Measurements from ENCODE around the gene BCAR1.
"Not testable (repeated sequence)": the region's sequence is repeated elsewhere in the genome, so short reads cannot be mapped to it uniquely, and the experiment has no call there.

Gene BCAR1

GRCh38 chr16:75223129-75223528, 28.3 kb downstream of the BCAR1 start:
- H3K9ac ChIP-seq (ENCODE audit: low read depth in 1 of 2, low read length in 2 of 2); H3K4me3 ChIP-seq (ENCODE audit: low read depth in 1 of 2, low read length in 2 of 2); H3K27me3 ChIP-seq (ENCODE audit: control insufficient read depth in 1 of 2, insufficient read depth in 2 of 2, low read length in 2 of 2); H3K36me3 ChIP-seq (ENCODE audit: control insufficient read depth in 1 of 2, insufficient read depth in 2 of 2, low read length in 2 of 2); H3K27ac ChIP-seq (ENCODE audit: low read depth, low read length); H3K4me1 ChIP-seq (ENCODE audit: control insufficient read depth in 1 of 2, insufficient read depth in 2 of 2, low read length in 2 of 2); H3K9me3 ChIP-seq (ENCODE audit: control insufficient read depth in 1 of 2, low read length in 2 of 2): not testable (repeated sequence)

GRCh38 chr16:75222271-75222783, 29.1 kb downstream of the BCAR1 start:
- Histone ChIP-seq H3K9ac (ENCODE audit: low read depth in 1 of 2, low read length in 2 of 2) (no peak overlapping the region), H3K4me1 (ENCODE audit: control insufficient read depth in 1 of 2, insufficient read depth in 2 of 2, low read length in 2 of 2) (no peaks in the 10 kb centered on the region), H3K4me3 (ENCODE audit: low read depth in 1 of 2, low read length in 2 of 2) (no peak overlapping the region), H3K27ac (ENCODE audit: low read depth, low read length) (no peak overlapping the region), H3K36me3 (ENCODE audit: control insufficient read depth in 1 of 2, insufficient read depth in 2 of 2, low read length in 2 of 2) (no peaks in the 10 kb centered on the region), H3K27me3 (ENCODE audit: control insufficient read depth in 1 of 2, insufficient read depth in 2 of 2, low read length in 2 of 2) (no peaks in the 10 kb centered on the region), H3K9me3 (ENCODE audit: control insufficient read depth in 1 of 2, low read length in 2 of 2) (no peaks in the 10 kb centered on the region)

- H3K27me3 ChIP-seq (ENCODE audit: control insufficient read depth in 1 of 2, insufficient read depth in 2 of 2, low read length in 2 of 2): no peaks in the 10 kb centered on the region
- H3K4me1 ChIP-seq (ENCODE audit: control insufficient read depth in 1 of 2, insufficient read depth in 2 of 2, low read length in 2 of 2): no peaks in the 10 kb centered on the region
- no peak overlapping the region for H3K9ac ChIP-seq (ENCODE audit: low read depth in 1 of 2, low read length in 2 of 2)
- H3K4me3 ChIP-seq (ENCODE audit: low read depth in 1 of 2, low read length in 2 of 2): no peak overlapping the region
- H3K27ac ChIP-seq (ENCODE audit: low read depth, low read length): no peak overlapping the region
- H3K9me3 ChIP-seq (ENCODE audit: control insufficient read depth in 1 of 2, low read length in 2 of 2): no peaks in the 10 kb centered on the region
- no peaks in the 10 kb centered on the region for H3K36me3 ChIP-seq (ENCODE audit: control insufficient read depth in 1 of 2, insufficient read depth in 2 of 2, low read length in 2 of 2)
Measured at GRCh38 chr16:75219838-75220237, 31.6 kb downstream of the BCAR1 start.

- no peaks in the 10 kb centered on the region for H3K27me3 ChIP-seq (ENCODE audit: control insufficient read depth in 1 of 2, insufficient read depth in 2 of 2, low read length in 2 of 2)
- H3K4me1 ChIP-seq (ENCODE audit: control insufficient read depth in 1 of 2, insufficient read depth in 2 of 2, low read length in 2 of 2): no peaks in the 10 kb centered on the region
- no peaks in the 10 kb centered on the region for H3K9me3 ChIP-seq (ENCODE audit: control insufficient read depth in 1 of 2, low read length in 2 of 2)
- H3K27ac ChIP-seq (ENCODE audit: low read depth, low read length): no peak overlapping the region
- no peak overlapping the region for H3K9ac ChIP-seq (ENCODE audit: low read depth in 1 of 2, low read length in 2 of 2)
- H3K36me3 ChIP-seq (ENCODE audit: control insufficient read depth in 1 of 2, insufficient read depth in 2 of 2, low read length in 2 of 2): no peaks in the 10 kb centered on the region
- no peak overlapping the region for H3K4me3 ChIP-seq (ENCODE audit: low read depth in 1 of 2, low read length in 2 of 2)
Measured at GRCh38 chr16:75219088-75219487, 32.3 kb downstream of the BCAR1 start.

GRCh38 chr16:75218256-75219076, 33.0 kb downstream of the BCAR1 start, which contains the start of gene CTRB1:
CTRB1 (plus strand) TSS chr16:75218988; CDS start chr16:75219008, 20 bp downstream.
- Histone ChIP-seq H3K9me3 (ENCODE audit: control insufficient read depth in 1 of 2, low read length in 2 of 2) (no peaks in the 10 kb centered on the region), H3K4me1 (ENCODE audit: control insufficient read depth in 1 of 2, insufficient read depth in 2 of 2, low read length in 2 of 2) (no peaks in the 10 kb centered on the region), H3K27me3 (ENCODE audit: control insufficient read depth in 1 of 2, insufficient read depth in 2 of 2, low read length in 2 of 2) (no peaks in the 10 kb centered on the region), H3K4me3 (ENCODE audit: low read depth in 1 of 2, low read length in 2 of 2) (no peak within 1 kb of the TSS), H3K27ac (ENCODE audit: low read depth, low read length) (no peak within 1 kb of the TSS), H3K9ac (ENCODE audit: low read depth in 1 of 2, low read length in 2 of 2) (no peak within 1 kb of the TSS), H3K36me3 (ENCODE audit: control insufficient read depth in 1 of 2, insufficient read depth in 2 of 2, low read length in 2 of 2) (no peaks in the 10 kb centered on the region)

- H3K36me3 ChIP-seq (ENCODE audit: control insufficient read depth in 1 of 2, insufficient read depth in 2 of 2, low read length in 2 of 2): no peaks in the 10 kb centered on the region
- no peak overlapping the region for H3K4me3 ChIP-seq (ENCODE audit: low read depth in 1 of 2, low read length in 2 of 2)
- no peak overlapping the region for H3K9ac ChIP-seq (ENCODE audit: low read depth in 1 of 2, low read length in 2 of 2)
- no peaks in the 10 kb centered on the region for H3K27me3 ChIP-seq (ENCODE audit: control insufficient read depth in 1 of 2, insufficient read depth in 2 of 2, low read length in 2 of 2)
- no peak overlapping the region for H3K27ac ChIP-seq (ENCODE audit: low read depth, low read length)
- no peaks in the 10 kb centered on the region for H3K9me3 ChIP-seq (ENCODE audit: control insufficient read depth in 1 of 2, low read length in 2 of 2)
- H3K4me1 ChIP-seq (ENCODE audit: control insufficient read depth in 1 of 2, insufficient read depth in 2 of 2, low read length in 2 of 2): no peaks in the 10 kb centered on the region
Measured at GRCh38 chr16:75217389-75217851, 34.0 kb downstream of the BCAR1 start.

GRCh38 chr16:75216576-75216975, 34.8 kb downstream of the BCAR1 start:
- Histone ChIP-seq H3K9ac (ENCODE audit: low read depth in 1 of 2, low read length in 2 of 2) (no peak overlapping the region), H3K4me3 (ENCODE audit: low read depth in 1 of 2, low read length in 2 of 2) (no peak overlapping the region), H3K27ac (ENCODE audit: low read depth, low read length) (no peak overlapping the region), H3K36me3 (ENCODE audit: control insufficient read depth in 1 of 2, insufficient read depth in 2 of 2, low read length in 2 of 2) (no peaks in the 10 kb centered on the region), H3K27me3 (ENCODE audit: control insufficient read depth in 1 of 2, insufficient read depth in 2 of 2, low read length in 2 of 2) (no peaks in the 10 kb centered on the region), H3K4me1 (ENCODE audit: control insufficient read depth in 1 of 2, insufficient read depth in 2 of 2, low read length in 2 of 2) (no peaks in the 10 kb centered on the region), H3K9me3 (ENCODE audit: control insufficient read depth in 1 of 2, low read length in 2 of 2) (no peaks in the 10 kb centered on the region)

- H3K4me1 ChIP-seq (ENCODE audit: control insufficient read depth in 1 of 2, insufficient read depth in 2 of 2, low read length in 2 of 2): no peaks in the 10 kb centered on the region
- H3K9ac ChIP-seq (ENCODE audit: low read depth in 1 of 2, low read length in 2 of 2): no peak overlapping the region
- no peaks in the 10 kb centered on the region for H3K9me3 ChIP-seq (ENCODE audit: control insufficient read depth in 1 of 2, low read length in 2 of 2)
- no peak overlapping the region for H3K27ac ChIP-seq (ENCODE audit: low read depth, low read length)
- no peaks in the 10 kb centered on the region for H3K27me3 ChIP-seq (ENCODE audit: control insufficient read depth in 1 of 2, insufficient read depth in 2 of 2, low read length in 2 of 2)
- no peaks in the 10 kb centered on the region for H3K36me3 ChIP-seq (ENCODE audit: control insufficient read depth in 1 of 2, insufficient read depth in 2 of 2, low read length in 2 of 2)
- H3K4me3 ChIP-seq (ENCODE audit: low read depth in 1 of 2, low read length in 2 of 2): no peak overlapping the region
Measured at GRCh38 chr16:75216127-75216526, 35.3 kb downstream of the BCAR1 start.

GRCh38 chr16:75211286-75211685, 40.1 kb downstream of the BCAR1 start:
- not testable (repeated sequence) for H3K36me3 ChIP-seq (ENCODE audit: control insufficient read depth in 1 of 2, insufficient read depth in 2 of 2, low read length in 2 of 2); H3K27ac ChIP-seq (ENCODE audit: low read depth, low read length); H3K9me3 ChIP-seq (ENCODE audit: control insufficient read depth in 1 of 2, low read length in 2 of 2); H3K4me3 ChIP-seq (ENCODE audit: low read depth in 1 of 2, low read length in 2 of 2); H3K4me1 ChIP-seq (ENCODE audit: control insufficient read depth in 1 of 2, insufficient read depth in 2 of 2, low read length in 2 of 2); H3K9ac ChIP-seq (ENCODE audit: low read depth in 1 of 2, low read length in 2 of 2); H3K27me3 ChIP-seq (ENCODE audit: control insufficient read depth in 1 of 2, insufficient read depth in 2 of 2, low read length in 2 of 2)

- H3K27ac ChIP-seq (ENCODE audit: low read depth, low read length): no peak overlapping the region
- no peak overlapping the region for H3K4me3 ChIP-seq (ENCODE audit: low read depth in 1 of 2, low read length in 2 of 2)
- no peaks in the 10 kb centered on the region for H3K27me3 ChIP-seq (ENCODE audit: control insufficient read depth in 1 of 2, insufficient read depth in 2 of 2, low read length in 2 of 2)
- H3K9ac ChIP-seq (ENCODE audit: low read depth in 1 of 2, low read length in 2 of 2): no peak overlapping the region
- H3K36me3 ChIP-seq (ENCODE audit: control insufficient read depth in 1 of 2, insufficient read depth in 2 of 2, low read length in 2 of 2): no peaks in the 10 kb centered on the region
- H3K9me3 ChIP-seq (ENCODE audit: control insufficient read depth in 1 of 2, low read length in 2 of 2): no peaks in the 10 kb centered on the region
- no peaks in the 10 kb centered on the region for H3K4me1 ChIP-seq (ENCODE audit: control insufficient read depth in 1 of 2, insufficient read depth in 2 of 2, low read length in 2 of 2)
Measured at GRCh38 chr16:75209944-75210343, 41.5 kb downstream of the BCAR1 start.

Data from duodenal mucosa (tissue), 2 donors.